Upper lobe of left lung (tissue), 6 donors: ENCODE data around the gene GSC. TPM values are rescaled to one million over a fixed set of nuclear protein-coding genes. Genes with fewer than 3 reads are reported as not detected.

Experiments
- ATAC-seq, 2 donors: fragments of 200-7000 bp; cut with Tn5 transposase; one replicate each; pipeline ENCODE4 v1.9.1; 2022; ENCODE audit warnings: mild to moderate bottlenecking in 2 of 2, moderate library complexity in 2 of 2; ENCODE audit not compliant: low FRiP score in 2 of 2
- DNase-seq, 2 donors: peaks; one replicate each; pipeline ENCODE4 v3.0.0-alpha.2; 2019 to 2020
- H3K27ac ChIP-seq, 4 donors: fragments of 200-600 bp; sonication (generic); one replicate each; pipeline ENCODE4 v1.5.1; 2016 to 2019
- H3K27me3 ChIP-seq, 4 donors: fragments of 200-600 bp; sonication (generic); one replicate each; pipeline ENCODE4 v1.5.1; 2017 to 2019
- H3K36me3 ChIP-seq, 4 donors: fragments of 200-600 bp; sonication (generic); one replicate each; pipeline ENCODE4 v1.5.1; 2016 to 2019
- H3K4me1 ChIP-seq, 4 donors: fragments of 200-600 bp; sonication (generic); one replicate each; pipeline ENCODE4 v1.5.1; 2018 to 2019
- H3K4me3 ChIP-seq, 4 donors: fragments of 200-600 bp; sonication (generic); one replicate each; pipeline ENCODE4 v1.5.1; 2017 to 2019; ENCODE audit warnings: mild to moderate bottlenecking in 2 of 4, moderate library complexity in 1 of 4
- H3K9me3 ChIP-seq, 4 donors: fragments of 200-600 bp; sonication (generic); one replicate each; pipeline ENCODE4 v1.5.1; 2018 to 2019
- CTCF ChIP-seq, 6 experiments: fragments of 450-650 bp in 4 of 6; fragments of 200-600 bp in 2 of 6; sonication (generic) in 2 of 6; IDR thresholded peaks; one replicate each; pipeline ENCODE4 v1.5.1; 2016 to 2019; ENCODE audit warnings: antibody characterized with exemption in 6 of 6
- EP300 ChIP-seq, 4 donors: sonication (generic); formaldehyde crosslinking; IDR thresholded peaks; one replicate each; pipeline ENCODE4 v1.5.1; 2017; ENCODE audit warnings: antibody characterized with exemption in 4 of 4, control low read depth in 2 of 4
- POLR2A ChIP-seq, 4 donors: fragments of 450-650 bp; IDR thresholded peaks; one replicate each; pipeline ENCODE4 v1.5.1; 2016 to 2017; ENCODE audit warnings: antibody characterized with exemption in 4 of 4, mild to moderate bottlenecking in 2 of 4
- POLR2AphosphoS5 ChIP-seq, 2 donors: sonication (generic); formaldehyde crosslinking; IDR thresholded peaks; one replicate each; pipeline ENCODE4 v1.5.1; 2017; ENCODE audit warnings: antibody characterized with exemption in 2 of 2
- WGBS, 2 donors: methylation state at CpG; one replicate each; pipeline ENCODE4 v1.1.5; 2017 to 2018; 5-methylcytosine and 5-hydroxymethylcytosine counted together
- total RNA-seq, 6 donors: library from RNA; depleted of rRNA in 4 of 6; stranded (reverse); fragments of >200 nt in 4 of 6; gene quantifications; one replicate each; pipeline versions ENCODE4 v1.1.0 to v1.2.1, GENCODE V29; 2016 to 2021
- donor health status: DM: no; HTN: no; CAD: no; lungs with moderate emphysema.
- donor health status: DM: no; HTN: yes; CAD: no; lungs with severe emphysema.

Gene GSC
- total RNA-seq, 6 donors from 2014 or later, result 0.47 TPM; not detected in 5

GRCh38 chr14:94779713-94780112, 9.8 kb upstream of the GSC start:
- H3K4me3 ChIP-seq, result no peak overlapping the region
- WGBS, 2 donors, result 79 to 83% methylated on average over 5 of the region's 5 CpGs
- H3K4me1 ChIP-seq, result peaks cover 0 to 7% (median 0%) of the 10 kb centered on the region in 4 donors
- no peak overlapping the region for H3K27ac ChIP-seq
- TF ChIP-seq POLR2AphosphoS5 (IDR thresholded peaks at IDR 0.05) (no peak), EP300 (IDR thresholded peaks at IDR 0.05) (no peak), POLR2A (IDR thresholded peaks at IDR 0.05) (no peak), CTCF (IDR thresholded peaks at IDR 0.05) (no peak)
- ATAC-seq, result no peak
- no peak for DNase-seq
- no peaks in the 10 kb centered on the region for H3K9me3 ChIP-seq
- H3K27me3 ChIP-seq, result peaks cover 0 to 15% (median 4%) of the 10 kb centered on the region in 4 donors
- H3K36me3 ChIP-seq, result no peaks in the 10 kb centered on the region

GRCh38 chr14:94775871-94776210, 5.9 kb upstream of the GSC start:
- Histone ChIP-seq H3K9me3 (no peaks in the 10 kb centered on the region), H3K27me3 (peaks cover 0 to 46% (median 23%) of the 10 kb centered on the region in 4 donors), H3K4me1 (peaks cover 0 to 7% (median 0%) of the 10 kb centered on the region in 4 donors), H3K27ac (no peak overlapping the region), H3K36me3 (no peaks in the 10 kb centered on the region), H3K4me3 (no peak overlapping the region)
- TF ChIP-seq CTCF (IDR thresholded peaks at IDR 0.05), result no peak
- DNase-seq (no peak), ATAC-seq (no peak)
- WGBS, 2 donors, result 0 to 8% methylated on average over 2 of the region's 2 CpGs

- ATAC-seq (no peak), DNase-seq (no peak)
- Histone ChIP-seq H3K36me3 (no peaks in the 10 kb centered on the region), H3K9me3 (no peaks in the 10 kb centered on the region), H3K27me3 (peaks cover 0 to 51% (median 25%) of the 10 kb centered on the region in 4 donors), H3K4me3 (no peak overlapping the region), H3K4me1 (peaks cover 2 to 10% (median 3%) of the 10 kb centered on the region in 4 donors), H3K27ac (no peak overlapping the region)
- TF ChIP-seq CTCF (IDR thresholded peaks at IDR 0.05) (no peak), EP300 (IDR thresholded peaks at IDR 0.05) (no peak), POLR2A (IDR thresholded peaks at IDR 0.05) (no peak), POLR2AphosphoS5 (IDR thresholded peaks at IDR 0.05) (no peak)
- 7 to 9% methylated on average over 20 of the region's 20 CpGs for WGBS, 2 donors
Observed at GRCh38 chr14:94775091-94775870, 5.4 kb upstream of the GSC start.

GRCh38 chr14:94774344-94775090, 4.6 kb upstream of the GSC start:
- H3K27me3 ChIP-seq, result peaks cover 0 to 57% (median 30%) of the 10 kb centered on the region in 4 donors
- no peaks in the 10 kb centered on the region for H3K36me3 ChIP-seq
- H3K4me1 ChIP-seq, result peaks cover 9 to 17% (median 10%) of the 10 kb centered on the region in 4 donors
- DNase-seq, result no peak
- no peak for TF ChIP-seq POLR2AphosphoS5 (IDR thresholded peaks at IDR 0.05)
- TF ChIP-seq POLR2A (IDR thresholded peaks at IDR 0.05), result no peak
- no peak for TF ChIP-seq CTCF (IDR thresholded peaks at IDR 0.05)
- TF ChIP-seq EP300 (IDR thresholded peaks at IDR 0.05), result no peak
- H3K27ac ChIP-seq, result no peak overlapping the region
- no peaks in the 10 kb centered on the region for H3K9me3 ChIP-seq
- no peak for ATAC-seq
- WGBS, 2 donors, result 9 to 12% methylated on average over 11 of the region's 11 CpGs
- H3K4me3 ChIP-seq, result no peak overlapping the region
